KMS-11 (cell line): ENCODE measurements around the gene BANF2.

ENCODE experiments used
- H2AFZ ChIP-seq: fragments of 200-600 bp; sonication (generic); 2 replicates; pipeline ENCODE4 v1.6.1; 2016; ENCODE audit warnings: antibody characterized with exemption, mixed run types, low read depth
- H3K27ac ChIP-seq: fragments of 200-600 bp; sonication (generic); 2 replicates; pipeline ENCODE4 v1.6.1; 2016; ENCODE audit warnings: mild to moderate bottlenecking, mixed run types
- H3K27me3 ChIP-seq: fragments of 200-600 bp; sonication (generic); 2 replicates; pipeline ENCODE4 v1.6.1; 2017; ENCODE audit warnings: mild to moderate bottlenecking, low read depth, mixed run types, moderate library complexity; ENCODE audit not compliant: insufficient read depth
- H3K36me3 ChIP-seq: fragments of 200-600 bp; sonication (generic); 2 replicates; pipeline ENCODE4 v1.6.1; 2017; ENCODE audit warnings: mild to moderate bottlenecking, mixed run types; ENCODE audit not compliant: insufficient read depth
- H3K4me1 ChIP-seq: fragments of 200-600 bp; sonication (generic); 2 replicates; pipeline ENCODE4 v1.6.1; 2016; ENCODE audit warnings: mild to moderate bottlenecking, low read depth, mixed run types; ENCODE audit not compliant: poor library complexity, severe bottlenecking
- H3K4me2 ChIP-seq: fragments of 200-600 bp; sonication (generic); 2 replicates; pipeline ENCODE4 v1.7.0; 2016; ENCODE audit warnings: mild to moderate bottlenecking, mixed run types
- H3K4me3 ChIP-seq: fragments of 200-600 bp; sonication (generic); IDR thresholded peaks from 2 replicates; pipeline ENCODE4 v1.6.1; 2017; ENCODE audit warnings: low read depth, low read length, mixed read lengths; ENCODE audit not compliant: insufficient read depth
- H3K79me2 ChIP-seq: fragments of 200-600 bp; sonication (generic); 2 replicates; pipeline ENCODE4 v1.6.1; 2016; ENCODE audit warnings: low read depth, mixed run types; ENCODE audit not compliant: insufficient read depth
- H3K9ac ChIP-seq: fragments of 200-600 bp; sonication (generic); 2 replicates; pipeline ENCODE4 v1.6.1; 2016; ENCODE audit warnings: mild to moderate bottlenecking, mixed run types
- H4K20me1 ChIP-seq: fragments of 200-600 bp; sonication (generic); 2 replicates; pipeline ENCODE4 v1.6.1; 2016; ENCODE audit warnings: mild to moderate bottlenecking, mixed run types; ENCODE audit not compliant: insufficient read depth
- TF ChIP-seq, protein P1 (sequence below): fragments of 200-600 bp; sonication (generic); conservative IDR thresholded peaks from 2 replicates; pipeline ENCODE4 v1.6.1; 2017; ENCODE audit warnings: low read depth, mild to moderate bottlenecking, antibody characterized with exemption, low read length, moderate library complexity, mixed read lengths

BANF2 gene

DNA sequence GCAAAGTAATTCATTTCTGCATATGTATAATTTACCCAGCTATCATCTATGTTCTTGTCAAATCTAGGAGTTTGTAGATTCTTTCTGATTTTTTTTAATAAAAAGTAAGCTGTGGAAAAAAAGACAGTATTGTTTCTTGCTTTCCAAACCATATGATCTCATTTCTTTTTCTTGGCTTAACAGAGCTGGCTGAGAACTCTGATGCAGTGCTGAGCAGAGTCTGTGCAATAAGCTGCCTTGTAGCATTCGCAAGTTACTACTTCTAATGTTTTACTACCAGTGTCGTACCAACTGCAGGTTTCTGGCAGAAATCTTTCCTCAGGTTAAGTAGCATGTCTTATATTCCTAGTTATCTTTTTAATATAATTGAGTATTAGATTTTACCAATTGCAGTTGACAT is 33.3 kb upstream of the BANF2 start:
- H4K20me1 ChIP-seq, result no peaks in the 10 kb centered on the region
- no peak overlapping the region for H3K9ac ChIP-seq
- H3K27ac ChIP-seq, result no peak overlapping the region
- TF ChIP-seq, protein P1, sequence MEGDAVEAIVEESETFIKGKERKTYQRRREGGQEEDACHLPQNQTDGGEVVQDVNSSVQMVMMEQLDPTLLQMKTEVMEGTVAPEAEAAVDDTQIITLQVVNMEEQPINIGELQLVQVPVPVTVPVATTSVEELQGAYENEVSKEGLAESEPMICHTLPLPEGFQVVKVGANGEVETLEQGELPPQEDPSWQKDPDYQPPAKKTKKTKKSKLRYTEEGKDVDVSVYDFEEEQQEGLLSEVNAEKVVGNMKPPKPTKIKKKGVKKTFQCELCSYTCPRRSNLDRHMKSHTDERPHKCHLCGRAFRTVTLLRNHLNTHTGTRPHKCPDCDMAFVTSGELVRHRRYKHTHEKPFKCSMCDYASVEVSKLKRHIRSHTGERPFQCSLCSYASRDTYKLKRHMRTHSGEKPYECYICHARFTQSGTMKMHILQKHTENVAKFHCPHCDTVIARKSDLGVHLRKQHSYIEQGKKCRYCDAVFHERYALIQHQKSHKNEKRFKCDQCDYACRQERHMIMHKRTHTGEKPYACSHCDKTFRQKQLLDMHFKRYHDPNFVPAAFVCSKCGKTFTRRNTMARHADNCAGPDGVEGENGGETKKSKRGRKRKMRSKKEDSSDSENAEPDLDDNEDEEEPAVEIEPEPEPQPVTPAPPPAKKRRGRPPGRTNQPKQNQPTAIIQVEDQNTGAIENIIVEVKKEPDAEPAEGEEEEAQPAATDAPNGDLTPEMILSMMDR, result no peak
- H3K79me2 ChIP-seq, result peaks cover 20% of the 10 kb centered on the region; the same call in 1 of the 2 replicates
- H3K4me3 ChIP-seq, result no peak overlapping the region
- peaks cover 25% of the 10 kb centered on the region for H3K4me1 ChIP-seq
- no peaks in the 10 kb centered on the region for H3K36me3 ChIP-seq
- no peak overlapping the region for H3K4me2 ChIP-seq
- no peak overlapping the region for H2AFZ ChIP-seq
- H3K27me3 ChIP-seq, result no peaks in the 10 kb centered on the region

DNA sequence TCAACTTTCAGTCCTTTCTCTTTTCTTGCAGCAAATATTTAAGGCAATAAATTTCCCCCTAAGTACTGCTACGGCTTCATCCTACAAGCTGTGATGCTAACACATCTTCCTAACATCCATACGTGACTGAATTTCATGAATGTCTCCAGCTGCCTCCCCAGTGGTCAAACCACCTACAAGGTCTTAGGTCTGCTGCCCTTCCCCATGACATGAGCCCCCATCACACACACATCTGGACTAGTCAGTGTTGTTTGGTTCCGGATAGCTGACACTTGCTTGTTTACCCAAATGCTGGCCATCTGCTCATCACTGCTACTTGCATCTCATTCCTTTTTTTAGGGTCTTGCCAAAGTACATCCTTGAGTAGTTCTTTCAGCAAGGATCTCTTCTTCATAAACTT is 32.3 kb upstream of the BANF2 start:
- no peaks in the 10 kb centered on the region for H4K20me1 ChIP-seq

DNA sequence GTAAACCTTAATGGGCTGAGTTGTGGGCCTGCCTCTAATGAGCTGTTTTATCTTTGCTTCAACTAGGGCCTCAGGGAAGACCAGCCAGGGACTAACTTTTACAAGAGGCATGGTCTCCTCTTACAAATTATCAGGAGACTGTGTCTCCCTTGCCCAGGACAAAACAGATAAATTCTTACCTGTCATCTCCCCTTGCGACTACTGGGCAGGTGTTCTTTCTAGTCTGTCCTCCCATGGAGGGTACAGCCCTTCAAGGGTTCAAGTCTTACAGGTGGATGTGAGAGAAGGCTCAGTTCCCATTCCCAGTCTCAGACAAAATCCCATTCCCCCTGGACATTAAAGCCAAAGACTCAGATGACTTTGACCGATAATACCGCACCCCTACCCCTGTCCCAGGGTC is 31.3 kb upstream of the BANF2 start:
- no peak overlapping the region for H3K9ac ChIP-seq
- no peak overlapping the region for H2AFZ ChIP-seq
- TF ChIP-seq, protein P1, result no peak
- peaks cover 23% of the 10 kb centered on the region; the same call in 1 of the 2 replicates for H3K79me2 ChIP-seq
- no peaks in the 10 kb centered on the region for H3K36me3 ChIP-seq
- no peak overlapping the region for H3K4me2 ChIP-seq
- no peaks in the 10 kb centered on the region for H3K27me3 ChIP-seq
- H3K27ac ChIP-seq, result no peak overlapping the region
- H3K4me1 ChIP-seq, result peaks cover 25% of the 10 kb centered on the region
- H3K4me3 ChIP-seq, result no peak overlapping the region
- H4K20me1 ChIP-seq, result no peaks in the 10 kb centered on the region

More for the DNA sequence above, 32.3 kb upstream of the BANF2 start:
- Histone ChIP-seq H3K4me3 (no peak overlapping the region), H3K27ac (no peak overlapping the region), H3K4me2 (no peak overlapping the region), H3K79me2 (peaks cover 20% of the 10 kb centered on the region; the same call in 1 of the 2 replicates), H3K4me1 (peaks cover 25% of the 10 kb centered on the region), H3K36me3 (no peaks in the 10 kb centered on the region), H3K27me3 (no peaks in the 10 kb centered on the region), H3K9ac (no peak overlapping the region), H2AFZ (no peak overlapping the region)
- TF ChIP-seq, protein P1, result no peak

DNA sequence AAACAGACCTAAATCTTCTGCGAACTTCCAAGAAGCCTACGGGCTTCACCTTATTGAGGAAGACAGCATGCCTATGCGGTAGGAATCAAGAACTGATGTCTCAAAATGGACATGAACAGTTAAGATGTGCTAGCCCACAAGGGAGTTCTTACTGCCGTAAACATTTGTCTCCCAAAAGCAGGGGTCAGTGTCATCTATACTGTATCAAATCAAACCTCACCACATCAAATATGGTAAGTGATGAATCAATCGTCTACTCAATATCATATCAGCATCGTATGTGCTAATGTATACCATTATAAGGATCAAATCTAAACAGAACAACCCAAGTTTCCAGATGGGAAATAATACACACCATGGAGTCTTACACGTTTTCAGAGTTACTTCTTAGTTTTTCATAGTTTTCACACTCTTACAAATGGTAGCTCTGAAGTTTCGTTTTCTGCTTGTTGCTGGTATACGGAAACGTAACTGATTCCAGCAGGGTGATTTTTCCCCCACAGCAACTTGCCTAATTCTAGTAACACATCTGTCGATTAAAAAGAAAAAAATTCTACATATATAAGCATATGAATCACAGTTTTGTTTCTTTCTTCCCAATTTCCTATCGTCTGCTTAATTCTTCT is 30.3 kb upstream of the BANF2 start:
- Histone ChIP-seq H3K9ac (no peak overlapping the region), H3K36me3 (no peaks in the 10 kb centered on the region), H4K20me1 (no peaks in the 10 kb centered on the region), H3K4me3 (no peak overlapping the region), H3K79me2 (peaks cover 29% of the 10 kb centered on the region; the same call in 1 of the 2 replicates), H3K27me3 (no peaks in the 10 kb centered on the region), H3K4me1 (peaks cover 16% of the 10 kb centered on the region), H3K27ac (no peak overlapping the region), H3K4me2 (no peak overlapping the region), H2AFZ (no peak overlapping the region)
- TF ChIP-seq, protein P1, result no peak
